Head of caudate nucleus (tissue), 42 donors: ENCODE data around the gene CEP112.
"Not testable (repeated sequence)": the region's sequence is repeated elsewhere in the genome, so short reads cannot be mapped to it uniquely, and the experiment has no call there.

ENCODE experiments used
- DNase-seq, 42 donors: peaks; one replicate each; pipeline versions ENCODE4 v3.0.0 to v3.0.0-alpha.2; 2020 to 2021; ENCODE audit warnings: mixed read lengths in 7 of 42
- intact Hi-C: fragments of 100-400 bp; cut with DNase I; formaldehyde crosslinking; loops from one replicate; pipeline ENCODE4 v1.15.0; 2022

The CEP112 gene

DNA sequence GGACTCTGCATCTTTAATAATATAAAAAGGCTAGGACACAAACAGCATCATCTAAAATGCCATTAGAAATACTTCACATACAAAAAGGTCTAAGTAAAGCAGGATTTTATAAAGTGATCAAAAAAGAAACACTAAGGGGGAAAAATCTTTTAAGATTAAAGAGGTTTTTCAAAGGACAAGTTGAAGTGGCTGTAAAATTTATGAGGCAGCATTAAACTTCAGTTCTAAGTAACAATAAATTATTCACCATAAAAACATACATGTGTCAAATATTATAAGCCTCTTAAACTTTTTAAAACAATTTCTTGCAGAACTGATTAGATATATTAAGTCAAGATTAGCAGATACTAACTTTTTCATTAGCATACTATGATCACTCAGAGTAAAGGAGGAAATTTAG is 20.8 kb downstream of the CEP112 start:
- no peak for DNase-seq
- intact Hi-C loops, result no loop called here

DNA sequence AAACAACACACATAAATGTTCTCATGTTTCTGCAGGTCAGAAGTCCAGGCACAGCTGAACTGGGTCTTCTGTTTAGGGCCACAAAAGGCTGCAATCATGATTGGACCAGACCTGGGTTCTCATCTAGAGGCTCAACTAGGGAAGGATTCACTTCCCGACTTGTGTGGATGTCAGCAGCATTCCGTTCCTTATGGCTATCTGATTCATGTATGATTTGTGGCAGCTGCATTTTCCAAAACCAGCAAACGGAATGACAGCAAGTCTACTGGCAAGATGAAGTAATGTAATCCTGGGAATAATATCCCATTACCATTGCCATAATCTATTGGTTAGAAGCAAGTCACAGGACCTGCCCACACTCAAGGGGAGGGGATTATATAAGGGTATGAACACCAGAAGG is 22.1 kb downstream of the CEP112 start:
- DNase-seq, result no peak
- intact Hi-C loops, result loop anchor here (10.0 kb wide), 1 partner anchor 935 kb away; no protein-coding TSS in a partner anchor

DNA sequence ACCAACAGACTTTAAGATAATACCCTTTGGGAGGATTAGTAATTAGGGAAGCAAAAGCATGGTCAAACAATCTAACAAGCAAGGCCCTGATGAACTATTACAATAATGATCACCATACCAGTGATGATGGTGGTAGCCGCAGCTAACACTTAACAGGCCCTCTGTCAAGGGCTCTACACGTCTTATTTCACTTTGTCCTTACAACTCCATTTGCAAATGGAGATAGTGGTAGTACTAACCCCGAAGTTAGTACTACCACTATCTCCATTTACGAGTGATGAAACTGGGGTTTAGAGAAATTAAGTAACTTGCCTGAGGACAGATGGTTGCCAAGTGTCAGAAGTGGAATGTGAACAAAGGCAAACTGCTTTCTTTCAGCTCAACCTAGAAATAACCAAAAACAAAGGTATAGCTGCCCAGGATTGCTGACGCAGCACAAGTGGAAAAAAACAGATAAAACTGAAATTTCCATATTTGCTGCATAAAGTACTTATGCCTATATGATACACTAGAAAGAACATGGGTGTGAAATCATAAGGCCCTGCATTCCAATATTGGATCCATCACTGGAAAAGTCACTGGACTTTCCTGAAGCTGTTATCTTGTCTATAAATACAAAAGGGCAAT is 24.6 kb downstream of the CEP112 start:
- intact Hi-C loops, result loop anchor here (10.0 kb wide), 1 partner anchor 933 kb away; no protein-coding TSS in a partner anchor
- no peak for DNase-seq

DNA sequence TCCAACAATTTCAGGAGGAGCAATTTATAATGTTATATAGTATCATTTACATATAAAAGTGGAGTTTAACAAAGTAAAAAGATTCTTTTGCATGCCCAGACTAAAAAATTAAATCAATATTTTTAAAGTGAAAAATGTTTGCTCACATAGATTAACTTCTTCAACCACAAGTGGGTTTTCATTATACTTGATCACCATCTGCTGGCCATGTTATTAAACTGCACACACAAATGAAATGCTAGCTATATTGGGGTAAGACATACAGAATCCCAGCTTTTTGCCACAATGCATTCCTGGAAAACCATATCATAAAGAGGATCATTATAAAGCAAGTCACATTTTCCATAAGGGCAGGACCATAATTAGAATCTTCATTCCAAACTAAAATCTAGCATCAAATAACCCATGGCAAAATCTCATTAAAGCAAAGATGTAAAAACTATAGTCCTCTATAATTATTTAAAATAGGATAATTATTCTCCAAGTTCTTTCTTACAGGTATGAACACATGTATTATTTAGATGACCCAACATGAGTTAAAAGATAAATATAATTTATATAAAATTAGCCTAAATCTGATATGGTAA is 26.3 kb downstream of the CEP112 start:
- intact Hi-C loops, result loop anchor here (10.0 kb wide), 1 partner anchor 931 kb away; no protein-coding TSS in a partner anchor
- peak in 14 of 42 donors; percentile 14 to 69 (median 30) for DNase-seq

DNA sequence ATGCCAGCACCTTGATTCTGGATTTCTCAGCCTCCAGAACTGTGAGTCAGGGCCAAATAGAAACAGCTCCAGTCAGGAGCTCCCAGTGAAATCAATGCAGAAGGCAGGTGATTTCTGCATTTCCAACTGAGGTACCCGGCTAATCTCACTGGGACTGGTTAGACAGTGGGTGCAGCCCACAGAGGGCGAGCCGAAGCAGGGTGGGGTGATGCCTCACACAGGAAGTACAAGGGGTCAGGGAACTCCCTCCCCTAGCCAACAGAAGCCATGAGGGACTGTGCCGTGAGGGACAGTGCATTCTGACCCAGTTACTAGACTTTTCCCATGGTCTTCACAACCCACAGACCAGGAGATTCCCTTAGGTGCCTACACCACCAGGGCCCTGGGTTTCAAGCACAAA is 36.9 kb downstream of the CEP112 start:
- DNase-seq, intact Hi-C loops: not testable (repeated sequence)

DNA sequence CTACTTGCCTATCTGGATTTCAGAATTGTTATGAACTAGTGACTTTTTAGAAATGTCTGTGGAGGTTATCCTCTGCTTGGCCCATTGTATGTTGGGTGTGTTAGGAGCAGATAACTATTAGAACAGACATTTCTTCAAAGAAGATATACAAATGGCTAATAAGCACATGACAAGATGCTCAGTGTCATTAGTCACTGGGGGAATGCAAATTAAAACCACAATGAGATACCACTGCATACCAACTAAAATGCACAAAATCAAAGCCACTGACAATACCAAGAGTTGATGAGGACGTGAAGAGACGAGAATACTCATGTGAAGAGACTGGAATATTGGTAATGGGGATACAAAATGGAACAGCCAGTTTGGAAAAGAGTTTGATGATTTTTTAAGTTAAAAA is 39.2 kb downstream of the CEP112 start:
- intact Hi-C loops, result no loop called here
- DNase-seq, result no peak

DNA sequence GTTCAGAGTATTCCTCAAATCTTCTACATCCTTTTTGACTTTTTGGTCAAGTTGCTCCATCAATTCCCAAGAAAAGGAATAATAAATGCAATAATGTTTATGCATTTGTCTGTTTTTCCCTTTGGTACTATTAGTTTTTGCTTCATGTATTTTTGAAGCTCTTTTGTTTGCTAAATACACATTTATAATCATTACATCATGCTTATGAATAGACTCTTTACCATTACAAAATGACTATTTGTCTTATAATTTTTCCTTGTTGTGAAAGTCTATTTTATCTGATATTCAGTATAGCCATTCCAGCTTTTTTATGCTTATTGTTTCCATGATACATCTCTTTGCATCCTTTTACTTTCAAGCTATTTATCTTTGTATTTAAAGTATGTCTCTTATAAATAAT is 41.2 kb downstream of the CEP112 start:
- DNase-seq, result no peak
- intact Hi-C loops, result no loop called here

DNA sequence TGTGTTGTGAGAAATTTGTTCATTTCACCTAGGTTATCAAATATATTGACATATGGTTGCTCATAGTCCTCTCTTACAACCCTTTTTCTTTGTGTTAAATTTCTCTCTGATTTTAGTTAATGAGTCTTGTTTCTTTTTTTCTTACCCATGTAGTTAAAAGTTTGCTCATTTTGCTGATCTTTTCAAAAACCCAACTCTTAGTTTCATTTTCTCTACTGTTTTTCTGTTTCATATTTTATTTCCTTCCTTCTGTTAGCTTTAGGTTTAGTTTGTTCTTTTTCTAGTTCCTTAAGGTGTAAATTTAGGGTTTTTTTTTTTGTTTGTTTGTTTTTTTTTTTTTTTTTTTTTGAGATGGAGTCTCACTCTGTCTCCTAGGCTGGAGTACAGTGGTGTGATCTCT is 42.4 kb downstream of the CEP112 start:
- intact Hi-C loops, result no loop called here
- DNase-seq, result no peak

DNA sequence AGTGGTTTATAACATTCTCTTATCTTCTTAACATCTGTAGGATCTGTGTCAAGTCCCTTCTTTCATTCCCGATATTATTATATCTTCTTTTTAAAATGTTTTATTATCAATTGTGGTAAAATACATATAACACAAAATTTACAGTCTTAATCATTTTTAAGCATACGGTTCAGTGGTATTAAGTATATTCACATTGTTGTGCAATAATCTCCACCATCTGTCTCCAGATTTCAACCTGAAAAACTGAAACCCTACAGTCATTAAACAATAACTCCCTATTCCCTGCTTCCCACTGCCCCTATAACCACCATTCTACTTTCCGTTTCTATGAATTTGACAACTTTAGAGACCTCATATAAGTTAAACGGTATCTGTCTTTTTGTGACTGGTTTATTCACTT is 45.5 kb downstream of the CEP112 start:
- no peak for DNase-seq
- intact Hi-C loops, result no loop called here

DNA sequence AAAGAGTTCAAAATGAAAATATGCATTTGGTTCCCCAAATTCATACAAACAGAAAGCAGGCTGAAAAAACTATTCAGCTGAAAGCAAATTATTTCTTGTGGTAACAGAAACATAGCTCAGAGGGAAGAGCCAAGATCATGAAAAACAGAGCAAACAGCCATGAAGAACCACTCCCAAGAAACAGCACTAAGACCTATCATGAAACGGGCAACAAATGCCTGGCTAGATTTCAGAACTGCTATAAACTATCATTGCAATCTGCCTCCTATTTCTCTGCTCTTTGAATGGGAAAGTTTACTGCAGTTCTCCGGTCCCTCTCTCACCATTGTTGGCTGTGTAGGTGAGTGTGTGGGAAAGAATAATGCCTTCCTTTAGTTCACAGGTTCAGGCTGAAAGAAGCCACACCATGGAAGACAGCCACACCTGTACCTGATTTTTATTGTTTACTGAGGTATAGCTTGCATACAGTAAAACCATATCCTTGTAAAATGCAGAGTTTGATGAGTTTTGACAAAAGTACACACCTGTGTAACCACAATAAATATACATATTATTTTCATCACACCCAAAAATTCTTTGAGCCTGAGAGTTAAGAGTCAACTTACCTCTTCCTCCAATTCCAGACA is 48.2 kb downstream of the CEP112 start:
- intact Hi-C loops, result no loop called here
- DNase-seq, result no peak

DNA sequence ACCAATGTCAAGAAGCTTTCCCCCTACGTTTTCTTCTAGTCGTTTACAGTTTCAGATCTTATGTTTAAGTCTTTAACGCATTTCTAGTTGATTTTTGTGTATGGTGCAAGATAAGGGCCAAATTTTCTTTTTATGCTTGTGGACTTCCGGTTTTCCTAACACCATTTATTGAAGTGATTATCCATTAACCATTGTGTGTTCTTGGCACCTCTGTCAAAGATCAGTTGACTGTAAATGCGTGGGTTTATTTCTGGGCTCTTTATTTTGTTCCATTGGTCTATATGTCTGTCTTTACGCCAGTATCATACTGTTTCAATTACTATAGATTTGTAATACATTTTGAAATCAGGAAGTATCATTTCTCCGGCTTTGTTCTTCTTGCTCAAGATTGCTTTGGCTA is 49.5 kb downstream of the CEP112 start:
- intact Hi-C loops, result no loop called here
- DNase-seq, result no peak

DNA sequence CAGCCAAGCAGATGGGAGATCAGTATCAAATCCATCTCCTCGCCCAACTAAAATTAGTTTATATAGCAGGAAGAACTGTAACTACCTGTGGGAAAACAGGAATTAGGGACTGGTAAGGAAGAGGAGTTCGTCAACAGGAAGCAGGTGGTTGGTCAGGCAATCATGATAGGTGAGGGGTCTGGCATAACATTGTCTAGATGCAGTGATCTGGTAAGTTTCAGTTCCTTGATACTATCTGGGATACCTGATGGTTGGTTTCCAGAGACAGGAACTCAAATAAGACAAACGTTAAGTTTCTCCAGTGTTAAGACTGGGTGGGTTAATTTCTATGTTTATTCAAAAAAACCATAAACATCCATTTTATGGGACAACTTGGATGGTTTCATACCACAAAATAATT is 53.8 kb downstream of the CEP112 start:
- DNase-seq, result no peak
- intact Hi-C loops, result no loop called here

DNA sequence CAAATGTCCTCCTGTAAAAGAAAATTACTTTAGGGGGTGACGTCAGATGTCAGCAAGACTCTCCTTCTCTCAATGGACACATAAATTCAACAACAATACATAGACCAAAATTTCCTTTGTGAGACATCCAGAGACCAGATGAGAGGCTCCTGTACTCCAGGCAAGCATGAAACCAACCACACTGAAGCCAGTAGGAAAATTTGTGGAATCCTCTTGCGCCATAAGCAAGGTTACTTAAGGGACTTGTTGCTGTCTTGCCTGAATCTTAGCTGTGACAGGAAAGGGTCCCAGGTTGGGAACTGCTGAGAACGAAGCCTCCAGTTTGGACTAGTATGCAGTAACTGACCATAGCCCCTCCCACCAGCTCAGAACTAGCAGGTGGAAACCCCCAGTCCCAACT is 56.0 kb downstream of the CEP112 start:
- intact Hi-C loops, result no loop called here
- DNase-seq, result no peak

DNA sequence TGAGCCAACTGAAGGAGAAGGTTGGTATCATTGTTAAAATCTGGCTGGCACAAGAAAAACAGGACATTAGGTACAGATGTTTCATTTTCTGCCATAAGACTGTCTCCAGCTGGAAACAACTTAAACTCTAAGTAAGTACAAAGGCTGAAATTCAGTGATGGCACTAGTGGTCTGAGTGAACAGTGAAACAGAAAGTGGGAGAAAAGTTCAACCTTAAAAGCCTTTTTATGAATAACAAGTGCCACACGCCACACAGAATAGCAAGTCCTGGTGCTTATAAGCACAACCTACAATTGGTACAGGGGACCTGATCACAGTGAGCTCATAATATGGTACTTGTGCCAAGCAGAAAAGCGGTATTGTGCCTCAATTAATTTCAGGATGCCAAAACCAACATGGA is 56.7 kb downstream of the CEP112 start:
- intact Hi-C loops, result no loop called here
- DNase-seq, result no peak

DNA sequence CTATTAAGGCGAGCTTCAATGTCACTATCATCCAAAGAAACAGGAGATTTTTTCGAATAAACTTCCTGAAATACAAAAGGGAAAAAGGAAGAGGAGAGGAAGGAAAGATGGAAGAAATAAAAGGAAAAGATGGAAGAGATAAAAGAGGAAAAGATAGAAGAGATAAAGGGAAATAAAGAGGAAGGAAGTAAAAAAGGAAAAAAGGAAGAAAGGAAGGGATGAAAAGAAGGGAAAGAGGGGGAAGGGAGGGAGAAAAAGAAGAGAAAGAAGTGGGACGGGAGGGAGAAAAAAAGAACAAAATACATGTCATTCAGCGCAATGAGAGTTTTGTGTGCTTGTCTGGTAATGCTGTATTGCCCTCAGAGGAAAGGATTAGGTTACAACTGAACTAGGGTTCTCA is 62.2 kb downstream of the CEP112 start:
- intact Hi-C loops, result no loop called here

DNA sequence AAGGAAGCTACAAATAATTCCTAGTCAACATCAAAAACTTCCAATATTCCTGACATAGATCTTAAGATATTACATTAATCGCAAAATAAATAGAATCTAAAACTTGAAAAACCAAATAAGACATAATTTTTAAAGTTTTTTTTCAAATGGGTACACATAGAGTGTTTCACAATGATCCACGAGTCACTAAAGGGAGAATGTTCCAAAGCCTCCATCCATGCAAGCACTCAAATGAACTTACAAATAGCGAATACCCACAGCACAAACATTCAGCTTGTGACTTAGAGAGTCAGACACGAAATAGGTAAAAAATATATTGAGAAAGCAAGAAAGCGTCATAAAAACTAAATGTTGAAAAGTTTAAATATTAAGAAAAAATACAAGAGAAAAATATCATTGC is 65.7 kb downstream of the CEP112 start:
- intact Hi-C loops, result no loop called here
- no peak for DNase-seq

More for the DNA sequence above, 62.2 kb downstream of the CEP112 start:
- DNase-seq, result no peak

DNA sequence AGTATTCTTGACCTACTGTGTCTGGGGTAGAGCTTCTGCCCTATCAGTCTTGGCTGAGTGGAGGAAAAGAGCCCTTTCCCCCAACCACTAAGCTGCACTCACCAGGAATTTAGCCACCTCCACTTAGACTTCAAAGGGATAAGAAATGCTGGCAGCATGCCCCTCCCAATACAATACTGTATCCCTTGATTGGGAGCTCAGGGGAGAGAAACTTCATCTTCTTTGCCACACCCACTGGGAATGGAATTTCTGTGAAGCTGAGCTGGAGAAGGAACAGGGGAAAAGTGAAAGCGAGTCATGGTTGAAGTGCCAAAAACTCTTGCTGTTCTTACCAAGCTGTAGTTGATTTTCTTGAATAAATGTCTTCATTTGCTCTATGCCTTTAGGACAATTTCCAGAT is 68.8 kb downstream of the CEP112 start:
- no peak for DNase-seq
- intact Hi-C loops, result no loop called here

DNA sequence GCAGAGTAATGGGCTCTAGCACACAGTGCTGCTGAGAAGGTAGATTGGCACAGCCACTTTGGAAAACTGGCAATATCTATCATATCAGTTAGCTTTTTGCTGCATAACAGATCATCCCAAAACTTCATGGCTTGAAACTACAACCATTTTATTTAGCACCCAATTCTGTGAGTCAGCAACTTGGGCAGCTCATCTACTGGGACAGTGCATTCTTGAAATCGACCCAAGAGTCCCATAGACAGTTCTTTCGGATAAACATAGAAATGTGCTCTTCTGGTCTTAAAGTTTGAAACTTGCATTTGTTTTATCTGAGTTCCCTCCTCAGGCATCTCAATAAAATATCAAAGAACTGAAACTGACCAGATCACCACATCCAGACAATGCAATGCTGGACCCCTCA is 76.7 kb downstream of the CEP112 start:
- intact Hi-C loops, result no loop called here
- DNase-seq, result no peak

DNA sequence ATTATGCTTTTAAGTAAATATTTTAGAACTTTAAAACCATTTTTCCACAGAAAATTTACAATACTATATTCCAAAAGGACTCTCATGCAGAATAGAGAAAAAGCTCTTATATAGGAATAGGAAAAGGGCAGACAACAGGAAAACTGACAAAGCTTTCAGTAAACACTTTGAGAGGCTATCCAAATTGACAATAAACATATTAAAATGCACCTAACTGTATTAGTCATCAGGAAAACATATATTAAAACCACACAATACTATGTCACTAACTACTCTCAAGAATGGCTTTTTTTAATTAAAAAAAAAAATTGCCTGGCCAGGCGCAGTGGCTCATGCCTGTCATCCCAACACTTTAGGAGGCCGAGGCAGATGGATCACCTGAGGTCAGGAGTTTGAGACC is 77.3 kb downstream of the CEP112 start:
- intact Hi-C loops, result no loop called here
- DNase-seq, result no peak

DNA sequence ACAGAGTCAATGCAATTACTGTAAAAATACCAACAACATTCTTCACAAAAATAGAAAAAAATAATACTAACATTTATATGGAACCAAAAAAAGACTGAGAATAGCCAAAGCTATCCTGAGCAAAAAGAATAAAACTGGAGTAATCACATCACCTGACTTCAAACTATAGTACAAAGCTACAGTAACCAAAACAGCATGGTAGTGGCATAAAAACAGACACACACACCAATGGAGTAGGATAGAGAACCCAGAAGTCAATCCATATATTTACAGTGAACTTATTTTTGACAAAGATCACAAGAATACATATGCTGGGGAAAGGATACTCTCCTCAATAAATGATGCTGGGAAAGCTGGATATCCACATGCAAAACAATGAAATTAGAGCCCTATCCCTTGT is 84.2 kb downstream of the CEP112 start:
- DNase-seq, result no peak
- intact Hi-C loops, result no loop called here

DNA sequence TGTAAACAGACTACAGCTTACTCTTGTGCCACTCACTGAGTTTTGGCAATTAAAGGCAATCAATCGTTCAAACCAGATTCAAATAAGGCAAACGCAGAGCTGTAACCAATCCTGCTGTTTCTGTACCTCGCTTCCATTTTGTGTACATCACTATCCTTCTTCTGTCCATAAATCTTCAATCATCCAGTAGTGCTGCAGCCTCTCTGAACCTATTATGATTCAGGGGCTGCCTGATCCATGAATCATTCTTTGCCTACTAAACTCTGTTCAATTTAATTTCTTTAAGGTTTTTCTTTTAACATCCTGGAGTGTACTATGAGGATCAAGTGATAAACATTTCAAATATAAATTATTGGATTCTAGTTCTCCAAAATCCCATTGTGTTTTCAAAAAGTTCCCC is 93.9 kb downstream of the CEP112 start:
- DNase-seq, result no peak

More for the DNA sequence above, 93.9 kb downstream of the CEP112 start:
- intact Hi-C loops, result no loop called here
